HG03565 (cell line): ENCODE data around the gene MGAT4A.
"Not testable (repeated sequence)": the region's sequence is repeated elsewhere in the genome, so short reads cannot be mapped to it uniquely, and the experiment has no call there.

ENCODE experiments used
- ATAC-seq: cut with Tn5 transposase; IDR thresholded peaks from one replicate; pipeline ENCODE4 v1.9.1; 2021; ENCODE audit warnings: mild to moderate bottlenecking, moderate library complexity; ENCODE audit not compliant: unreplicated experiment

The MGAT4A gene

GRCh38 chr2:98664323-98664722, 66.6 kb downstream of the MGAT4A start:
- no peak for ATAC-seq

DNA sequence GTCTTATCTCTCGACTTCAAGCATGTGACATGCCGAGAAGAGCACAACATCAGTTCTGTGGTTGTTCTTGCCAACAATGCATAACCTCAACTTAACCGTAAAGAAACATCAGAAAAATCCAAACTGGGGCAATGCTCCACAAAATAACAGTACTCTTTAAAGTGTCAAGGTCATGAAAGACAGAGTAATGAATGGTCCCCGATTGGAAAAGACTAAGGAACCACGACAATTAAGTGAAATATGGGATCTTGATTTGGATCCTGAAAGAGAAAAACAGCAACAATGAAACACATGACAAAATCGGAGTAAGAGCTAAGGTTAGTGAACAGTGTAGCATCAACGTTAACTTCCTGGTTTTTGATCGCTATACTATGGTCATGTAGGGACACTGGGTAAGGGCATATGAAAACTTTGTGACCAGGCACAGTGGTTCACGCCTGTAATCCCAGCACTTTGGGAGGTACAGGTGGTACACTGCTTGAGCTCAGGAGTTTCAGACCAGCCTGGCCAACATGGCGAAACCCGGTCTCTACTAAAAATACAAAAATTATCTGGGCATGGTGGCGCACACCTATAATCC, 67.3 kb downstream of the MGAT4A start:
- no peak for ATAC-seq

DNA sequence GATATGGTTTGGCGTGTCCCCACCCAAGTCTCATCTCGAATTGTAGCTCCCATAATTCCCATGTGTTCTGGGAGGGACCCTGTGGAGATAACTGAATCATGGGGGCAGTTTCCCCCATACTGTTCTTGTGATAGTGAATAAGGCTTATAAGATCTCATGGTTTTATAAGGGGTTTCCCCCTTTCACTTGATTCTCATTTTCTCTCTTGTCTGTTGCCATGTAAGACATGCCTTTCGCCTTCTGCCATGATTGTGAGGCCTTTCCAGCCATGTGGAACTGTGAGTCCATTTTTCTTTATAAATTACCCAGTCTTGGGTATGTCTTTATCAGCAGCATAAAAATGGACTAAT, 71.5 kb downstream of the MGAT4A start:
- ATAC-seq = not testable (repeated sequence)

- ATAC-seq = no peak
Measured at GRCh38 chr2:98658816-98659490, 72.0 kb downstream of the MGAT4A start.

DNA sequence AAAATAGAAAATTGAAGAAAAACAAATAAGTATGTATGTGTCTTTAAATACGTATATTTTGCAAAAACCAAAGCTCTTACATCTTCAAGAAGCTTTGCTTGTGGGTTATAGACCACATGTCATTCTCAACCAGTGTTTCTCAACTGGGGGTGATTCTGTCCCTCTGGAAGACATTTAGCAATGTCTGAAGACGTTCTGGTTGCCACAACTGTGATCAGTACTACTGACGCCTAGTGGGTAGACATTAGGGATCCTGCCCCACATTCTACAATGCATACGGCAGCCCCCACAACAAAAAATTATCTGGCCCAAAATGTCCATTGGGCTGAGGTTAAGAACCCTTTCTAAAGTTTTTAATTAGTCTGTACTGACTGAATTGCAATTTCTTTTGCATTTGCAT, 74.1 kb downstream of the MGAT4A start:
- ATAC-seq = no peak

DNA sequence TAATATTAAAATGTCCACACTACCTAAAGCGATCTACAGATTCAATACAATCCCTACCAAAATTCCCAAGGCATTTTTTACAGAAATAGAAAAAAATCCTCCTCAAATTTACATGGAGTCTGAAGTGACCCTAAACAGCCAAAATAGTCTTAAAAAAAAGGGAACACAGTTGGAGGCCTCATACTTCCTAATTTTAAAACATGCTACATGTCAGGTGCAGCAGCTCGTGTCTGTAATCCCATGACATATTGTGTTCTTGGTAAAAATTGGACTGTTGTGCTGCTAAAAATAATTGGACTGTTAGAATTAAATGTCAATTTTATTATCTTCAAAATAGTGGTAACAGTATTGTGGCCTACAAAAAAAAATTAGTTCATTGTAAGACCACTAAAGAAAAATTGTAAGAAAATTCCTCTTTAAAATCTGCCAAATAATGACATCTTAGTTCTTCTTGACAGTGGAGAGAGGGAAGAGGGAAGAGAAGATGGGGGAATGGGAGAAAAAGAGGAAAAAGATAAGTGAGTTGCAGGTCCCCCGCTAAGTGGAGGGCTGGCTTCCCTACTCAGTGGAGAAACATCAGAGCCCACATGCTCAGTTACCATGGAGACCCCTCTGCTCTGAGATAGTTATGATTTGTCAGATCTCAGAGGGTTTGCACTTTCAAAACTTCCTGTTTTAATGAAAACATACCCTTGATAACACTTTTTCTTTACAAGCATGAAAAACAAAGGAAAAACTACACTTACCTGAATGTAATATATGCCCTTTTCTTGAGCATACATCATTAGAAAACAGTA, 76.0 kb downstream of the MGAT4A start:
- no peak for ATAC-seq

GRCh38 chr2:98650998-98651397, 79.9 kb downstream of the MGAT4A start:
- ATAC-seq = no peak

- ATAC-seq = no peak
Measured at GRCh38 chr2:98649992-98650375, 80.9 kb downstream of the MGAT4A start.

DNA sequence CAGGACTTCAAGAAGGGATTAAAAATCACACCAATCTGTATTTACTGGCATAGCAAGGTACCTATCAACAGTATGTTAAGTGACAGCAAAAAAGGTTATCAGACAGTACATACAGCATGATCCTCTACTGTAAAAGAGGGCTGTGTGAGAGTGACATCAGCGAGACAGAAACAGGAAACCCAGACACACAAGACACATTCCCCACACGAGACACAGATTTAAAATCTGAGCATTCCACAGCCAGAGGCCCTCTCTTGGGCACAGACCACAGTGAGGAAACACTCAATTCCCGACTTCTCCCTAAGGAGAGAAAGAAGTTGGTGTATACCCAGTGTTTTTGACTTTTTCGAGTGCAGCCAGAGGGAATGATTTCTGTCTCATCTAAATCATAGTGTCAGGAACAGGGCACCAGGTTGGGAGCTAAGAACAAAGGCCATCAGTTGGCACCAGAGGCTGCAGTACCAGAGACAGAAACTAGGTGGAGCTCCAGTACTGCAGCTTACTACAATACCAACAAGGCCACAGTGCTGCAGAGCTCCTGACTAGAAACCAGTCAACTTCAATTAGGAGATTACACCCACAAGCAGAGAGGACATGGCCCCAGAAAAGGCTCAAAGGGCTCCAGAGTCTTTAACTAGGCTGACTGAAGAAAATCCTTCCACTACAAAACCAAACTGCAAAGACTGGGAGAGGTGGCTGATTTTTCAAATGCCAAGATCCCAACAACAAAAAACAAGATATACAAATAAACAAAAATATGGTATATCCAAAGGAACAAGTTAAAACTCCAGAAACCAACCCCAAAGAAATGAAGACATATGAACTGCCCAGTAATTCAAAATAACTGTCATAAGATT, 81.6 kb downstream of the MGAT4A start:
- peak; percentile 77 for ATAC-seq

DNA sequence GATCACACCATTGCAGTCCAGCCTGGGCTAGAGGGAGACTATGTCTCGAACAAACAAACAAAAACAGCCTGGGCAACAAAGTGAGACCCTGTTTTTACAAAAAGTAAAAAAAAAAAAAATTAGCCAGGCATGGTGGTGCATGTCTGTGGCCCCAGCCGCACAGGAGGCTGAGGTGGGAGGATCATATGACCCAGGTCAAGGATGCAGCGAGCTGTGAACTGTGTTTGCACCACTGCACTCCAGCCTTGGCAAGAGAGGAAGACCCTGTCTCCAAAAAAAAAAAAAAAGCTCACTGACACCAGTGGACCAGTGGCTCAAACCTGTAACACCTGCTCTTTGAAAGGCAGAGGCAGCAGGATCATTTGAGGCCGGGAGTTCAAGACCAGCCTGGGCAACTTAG, 82.5 kb downstream of the MGAT4A start:
- no peak for ATAC-seq

- ATAC-seq = no peak
Measured at GRCh38 chr2:98647636-98648035, 83.3 kb downstream of the MGAT4A start.

- ATAC-seq = no peak
Measured at GRCh38 chr2:98643496-98644100, 87.3 kb downstream of the MGAT4A start.

DNA sequence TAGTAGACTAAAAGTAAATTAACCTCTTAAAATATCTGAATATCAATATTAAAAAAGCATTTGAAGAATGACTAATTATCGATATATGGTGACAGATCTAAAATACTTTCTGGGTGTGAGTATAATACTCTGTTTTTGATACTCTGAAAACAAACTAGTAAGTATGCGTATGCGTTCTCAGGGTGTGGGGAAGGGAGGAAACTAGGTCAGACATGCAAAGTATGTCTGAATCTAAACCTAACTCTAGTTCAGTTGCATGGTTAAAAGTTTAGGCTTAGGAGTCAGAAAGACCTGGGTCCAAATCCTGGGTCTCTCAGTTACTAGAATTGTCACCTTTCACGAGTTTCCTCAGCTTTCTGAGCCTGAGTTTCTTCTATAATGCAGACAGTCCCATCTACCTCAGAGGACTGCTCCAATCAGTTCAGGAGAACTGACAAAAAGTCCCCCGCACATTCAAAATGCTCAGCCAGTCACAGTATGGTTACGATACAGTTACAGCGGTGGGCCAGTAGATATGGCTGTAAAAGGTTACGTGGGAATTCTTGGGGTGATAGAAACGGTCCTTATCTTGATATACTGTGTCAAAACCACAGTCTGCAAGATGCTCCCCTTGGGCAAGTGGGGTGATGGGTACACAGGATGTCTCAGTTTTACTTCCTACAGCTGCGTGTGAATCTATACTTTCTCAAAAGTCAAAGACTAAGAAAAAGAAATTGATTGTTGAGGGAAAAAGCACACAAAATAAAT, 93.4 kb downstream of the MGAT4A start:
- peak; percentile 73 for ATAC-seq

DNA sequence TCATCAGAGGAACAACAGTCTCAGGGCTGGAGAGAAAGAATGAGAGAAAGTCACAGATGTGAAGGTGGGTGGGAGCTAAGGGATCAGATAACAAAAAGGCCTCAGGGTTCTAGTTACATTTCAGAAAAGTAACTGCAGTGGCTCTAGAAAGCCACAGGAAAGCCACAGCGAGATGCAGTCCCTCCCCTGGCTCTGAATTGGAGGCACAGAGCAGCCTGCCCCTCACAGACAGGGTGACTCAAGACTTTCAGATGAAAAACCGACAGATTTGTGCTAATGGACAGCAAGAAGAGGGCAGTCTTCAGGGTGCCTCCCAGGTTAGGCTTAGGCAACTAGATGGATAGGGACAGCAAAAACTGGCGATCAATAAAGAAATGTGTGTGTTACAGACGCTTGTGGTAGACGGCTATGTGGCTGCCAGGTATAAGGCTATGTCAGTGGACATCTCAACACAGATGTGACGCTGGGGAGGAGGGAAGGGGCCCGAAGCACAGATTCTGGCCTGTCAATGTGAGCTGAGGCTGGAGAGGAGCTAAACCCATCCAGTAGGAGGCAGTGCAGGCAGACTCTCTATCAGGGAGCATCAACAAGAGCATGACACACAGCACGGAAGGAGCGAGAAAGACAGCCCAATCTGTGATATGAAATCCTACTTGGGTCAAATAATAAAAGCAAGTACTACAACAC, 96.4 kb downstream of the MGAT4A start:
- ATAC-seq = no peak

DNA sequence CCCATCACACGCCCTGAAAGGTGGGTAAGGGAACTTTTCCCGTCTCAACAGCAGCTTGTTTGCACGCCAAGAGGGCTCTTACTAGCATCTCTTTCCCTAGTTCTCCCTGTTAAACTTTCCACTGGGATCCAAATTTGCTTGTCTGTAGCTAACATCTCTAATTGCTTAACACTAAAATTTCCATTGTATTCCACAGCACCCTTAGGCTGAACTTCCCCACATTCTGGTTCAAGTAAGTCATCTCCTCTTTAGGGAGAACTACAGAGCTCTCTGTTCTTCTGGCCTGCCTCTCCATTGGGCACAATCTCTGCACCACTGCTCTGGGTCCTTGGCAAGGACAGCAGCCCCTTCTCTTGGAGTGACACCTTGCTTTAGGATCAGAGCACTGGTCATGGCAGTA, 98.6 kb downstream of the MGAT4A start:
- ATAC-seq = no peak

DNA sequence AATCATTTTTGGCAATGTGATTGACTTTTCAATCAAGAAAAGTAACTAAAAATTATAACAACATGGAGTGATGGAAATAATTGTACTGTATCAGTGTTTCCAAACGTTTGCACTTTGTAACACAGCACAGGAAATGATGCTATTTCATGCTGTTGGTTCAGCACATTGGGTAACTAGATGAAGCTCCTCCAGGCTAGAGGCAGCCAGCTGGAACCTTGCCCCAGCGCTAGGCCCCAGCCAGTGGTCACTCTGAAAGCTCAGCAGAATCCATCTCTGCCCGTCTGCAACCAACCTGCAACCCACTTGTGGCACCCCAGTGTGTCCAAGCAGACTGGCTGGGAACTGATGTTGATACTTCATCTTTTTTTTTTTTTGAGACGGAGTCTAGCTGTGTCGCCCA, 107.3 kb downstream of the MGAT4A start:
- no peak for ATAC-seq

DNA sequence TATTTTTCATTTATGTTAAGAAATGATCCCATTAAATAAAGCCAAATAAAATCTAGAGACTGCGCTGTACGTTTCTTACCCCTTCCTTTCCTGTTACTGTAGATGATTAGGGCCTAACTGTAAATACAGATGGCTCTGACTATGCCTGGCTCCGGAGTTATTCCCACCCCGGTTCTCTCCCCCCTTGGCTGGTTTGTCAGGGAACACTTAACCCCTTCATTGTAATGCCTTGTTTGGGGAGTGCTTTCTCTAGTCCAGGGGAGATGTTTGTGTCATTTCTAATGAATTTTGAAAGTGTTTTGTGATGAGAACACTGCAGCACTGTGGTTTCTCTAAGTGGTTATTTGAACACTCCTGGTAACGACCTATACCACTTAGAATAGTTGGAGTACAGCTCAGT, 113.8 kb downstream of the MGAT4A start:
- ATAC-seq = no peak

GRCh38 chr2:98615481-98615880, 115.5 kb downstream of the MGAT4A start:
- no peak for ATAC-seq

- ATAC-seq = no peak
Measured at GRCh38 chr2:98614024-98614739, 116.8 kb downstream of the MGAT4A start.
